ENCODE results near the gene TIMM13. TPM values are rescaled to one million over a fixed set of nuclear protein-coding genes. Genes with fewer than 3 reads are reported as not detected.

The TIMM13 gene
- total and polyA plus RNA-seq, 9 of the 15 experiments (the other 6 are each of a cell fraction or from before 2014, with no cell fraction given), result 17.6 to 215 (median 71.8) TPM

DNA sequence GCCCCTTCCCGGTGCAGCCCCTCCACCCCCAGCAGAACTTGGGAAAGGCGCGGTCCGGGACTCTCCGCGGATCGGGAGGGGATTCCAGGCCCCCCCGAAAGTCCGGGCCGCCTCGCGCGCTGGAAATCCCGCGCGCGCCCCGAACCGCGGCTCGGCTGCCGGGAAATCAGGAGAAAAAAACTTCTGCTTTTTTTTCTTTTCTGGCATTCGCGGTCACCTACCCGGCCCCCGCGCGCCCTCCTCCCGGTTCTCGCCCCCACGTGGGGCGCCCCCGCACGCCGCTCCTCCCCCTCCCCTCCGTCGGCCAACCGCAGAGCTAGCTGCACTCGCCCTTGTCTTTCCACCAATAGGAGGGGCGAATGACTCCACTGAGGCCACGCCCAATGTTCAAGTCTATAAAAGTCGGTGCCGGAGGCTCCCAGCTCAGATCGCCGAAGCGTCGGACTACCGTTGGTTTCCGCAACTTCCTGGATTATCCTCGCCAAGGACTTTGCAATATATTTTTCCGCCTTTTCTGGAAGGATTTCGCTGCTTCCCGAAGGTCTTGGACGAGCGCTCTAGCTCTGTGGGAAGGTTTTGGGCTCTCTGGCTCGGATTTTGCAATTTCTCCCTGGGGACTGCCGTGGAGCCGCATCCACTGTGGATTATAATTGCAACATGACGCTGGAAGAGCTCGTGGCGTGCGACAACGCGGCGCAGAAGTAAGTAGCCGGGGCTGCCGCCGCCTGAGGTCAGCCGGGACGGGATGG lies 48.5 kb upstream of the TIMM13 start, which contains the start of gene GADD45B (continued):
- TF ChIP-seq FOXP1 (CRISPR knock-in tag; IDR thresholded peaks at IDR 0.05), result no peak
- TF ChIP-seq ZNF232 (CRISPR knock-in tag; IDR thresholded peaks at IDR 0.05), result no peak
- TF ChIP-seq RAD51 (IDR thresholded peaks at IDR 0.05; ENCODE audit: borderline replicate concordance, low read depth), result peak; percentile 77
- TF ChIP-seq ZNF445 (CRISPR knock-in tag; IDR thresholded peaks at IDR 0.05; ENCODE audit: low read depth), result no peak
- no peak for TF ChIP-seq ZNF124 (CRISPR knock-in tag; IDR thresholded peaks at IDR 0.05)
- TF ChIP-seq, protein P1, sequence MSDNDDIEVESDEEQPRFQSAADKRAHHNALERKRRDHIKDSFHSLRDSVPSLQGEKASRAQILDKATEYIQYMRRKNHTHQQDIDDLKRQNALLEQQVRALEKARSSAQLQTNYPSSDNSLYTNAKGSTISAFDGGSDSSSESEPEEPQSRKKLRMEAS (CRISPR knock-in tag; IDR thresholded peaks at IDR 0.05), result peak; percentile 51; the same call in 1 of the 2 replicates
- TF ChIP-seq, protein P2, sequence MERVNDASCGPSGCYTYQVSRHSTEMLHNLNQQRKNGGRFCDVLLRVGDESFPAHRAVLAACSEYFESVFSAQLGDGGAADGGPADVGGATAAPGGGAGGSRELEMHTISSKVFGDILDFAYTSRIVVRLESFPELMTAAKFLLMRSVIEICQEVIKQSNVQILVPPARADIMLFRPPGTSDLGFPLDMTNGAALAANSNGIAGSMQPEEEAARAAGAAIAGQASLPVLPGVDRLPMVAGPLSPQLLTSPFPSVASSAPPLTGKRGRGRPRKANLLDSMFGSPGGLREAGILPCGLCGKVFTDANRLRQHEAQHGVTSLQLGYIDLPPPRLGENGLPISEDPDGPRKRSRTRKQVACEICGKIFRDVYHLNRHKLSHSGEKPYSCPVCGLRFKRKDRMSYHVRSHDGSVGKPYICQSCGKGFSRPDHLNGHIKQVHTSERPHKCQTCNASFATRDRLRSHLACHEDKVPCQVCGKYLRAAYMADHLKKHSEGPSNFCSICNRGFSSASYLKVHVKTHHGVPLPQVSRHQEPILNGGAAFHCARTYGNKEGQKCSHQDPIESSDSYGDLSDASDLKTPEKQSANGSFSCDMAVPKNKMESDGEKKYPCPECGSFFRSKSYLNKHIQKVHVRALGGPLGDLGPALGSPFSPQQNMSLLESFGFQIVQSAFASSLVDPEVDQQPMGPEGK (CRISPR knock-in tag; IDR thresholded peaks at IDR 0.05; ENCODE audit: borderline replicate concordance), result no peak
- TF ChIP-seq, protein P3, sequence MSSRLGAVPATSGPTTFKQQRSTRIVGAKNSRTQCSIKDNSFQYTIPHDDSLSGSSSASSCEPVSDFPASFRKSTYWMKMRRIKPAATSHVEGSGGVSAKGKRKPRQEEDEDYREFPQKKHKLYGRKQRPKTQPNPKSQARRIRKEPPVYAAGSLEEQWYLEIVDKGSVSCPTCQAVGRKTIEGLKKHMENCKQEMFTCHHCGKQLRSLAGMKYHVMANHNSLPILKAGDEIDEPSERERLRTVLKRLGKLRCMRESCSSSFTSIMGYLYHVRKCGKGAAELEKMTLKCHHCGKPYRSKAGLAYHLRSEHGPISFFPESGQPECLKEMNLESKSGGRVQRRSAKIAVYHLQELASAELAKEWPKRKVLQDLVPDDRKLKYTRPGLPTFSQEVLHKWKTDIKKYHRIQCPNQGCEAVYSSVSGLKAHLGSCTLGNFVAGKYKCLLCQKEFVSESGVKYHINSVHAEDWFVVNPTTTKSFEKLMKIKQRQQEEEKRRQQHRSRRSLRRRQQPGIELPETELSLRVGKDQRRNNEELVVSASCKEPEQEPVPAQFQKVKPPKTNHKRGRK (tag; IDR thresholded peaks at IDR 0.05), result no peak
- no peak for TF ChIP-seq PHF20 (IDR thresholded peaks at IDR 0.05; ENCODE audit: partially characterized antibody)
- TF ChIP-seq, protein P4, sequence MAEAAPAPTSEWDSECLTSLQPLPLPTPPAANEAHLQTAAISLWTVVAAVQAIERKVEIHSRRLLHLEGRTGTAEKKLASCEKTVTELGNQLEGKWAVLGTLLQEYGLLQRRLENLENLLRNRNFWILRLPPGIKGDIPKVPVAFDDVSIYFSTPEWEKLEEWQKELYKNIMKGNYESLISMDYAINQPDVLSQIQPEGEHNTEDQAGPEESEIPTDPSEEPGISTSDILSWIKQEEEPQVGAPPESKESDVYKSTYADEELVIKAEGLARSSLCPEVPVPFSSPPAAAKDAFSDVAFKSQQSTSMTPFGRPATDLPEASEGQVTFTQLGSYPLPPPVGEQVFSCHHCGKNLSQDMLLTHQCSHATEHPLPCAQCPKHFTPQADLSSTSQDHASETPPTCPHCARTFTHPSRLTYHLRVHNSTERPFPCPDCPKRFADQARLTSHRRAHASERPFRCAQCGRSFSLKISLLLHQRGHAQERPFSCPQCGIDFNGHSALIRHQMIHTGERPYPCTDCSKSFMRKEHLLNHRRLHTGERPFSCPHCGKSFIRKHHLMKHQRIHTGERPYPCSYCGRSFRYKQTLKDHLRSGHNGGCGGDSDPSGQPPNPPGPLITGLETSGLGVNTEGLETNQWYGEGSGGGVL (CRISPR knock-in tag; IDR thresholded peaks at IDR 0.05), result no peak
- 0 out of 2 replicates have a peak, but pooled peaks have one; percentile 66 for TF ChIP-seq ZSCAN32 (CRISPR knock-in tag; IDR thresholded peaks at IDR 0.05)
- TF ChIP-seq KLF13 (tag; IDR thresholded peaks at IDR 0.05; ENCODE audit: borderline replicate concordance, low read depth), result 0 out of 2 replicates have a peak, but pooled peaks have one; percentile 41
- no peak for TF ChIP-seq IFI16 (CRISPR knock-in tag; IDR thresholded peaks at IDR 0.05)
- no peak for TF ChIP-seq TEAD2 (tag; IDR thresholded peaks at IDR 0.05)
- no peak for TF ChIP-seq SNRNP70 (optimal IDR thresholded peaks at IDR 0.05; ENCODE audit: low read depth, low read length)
- TF ChIP-seq, protein P5, sequence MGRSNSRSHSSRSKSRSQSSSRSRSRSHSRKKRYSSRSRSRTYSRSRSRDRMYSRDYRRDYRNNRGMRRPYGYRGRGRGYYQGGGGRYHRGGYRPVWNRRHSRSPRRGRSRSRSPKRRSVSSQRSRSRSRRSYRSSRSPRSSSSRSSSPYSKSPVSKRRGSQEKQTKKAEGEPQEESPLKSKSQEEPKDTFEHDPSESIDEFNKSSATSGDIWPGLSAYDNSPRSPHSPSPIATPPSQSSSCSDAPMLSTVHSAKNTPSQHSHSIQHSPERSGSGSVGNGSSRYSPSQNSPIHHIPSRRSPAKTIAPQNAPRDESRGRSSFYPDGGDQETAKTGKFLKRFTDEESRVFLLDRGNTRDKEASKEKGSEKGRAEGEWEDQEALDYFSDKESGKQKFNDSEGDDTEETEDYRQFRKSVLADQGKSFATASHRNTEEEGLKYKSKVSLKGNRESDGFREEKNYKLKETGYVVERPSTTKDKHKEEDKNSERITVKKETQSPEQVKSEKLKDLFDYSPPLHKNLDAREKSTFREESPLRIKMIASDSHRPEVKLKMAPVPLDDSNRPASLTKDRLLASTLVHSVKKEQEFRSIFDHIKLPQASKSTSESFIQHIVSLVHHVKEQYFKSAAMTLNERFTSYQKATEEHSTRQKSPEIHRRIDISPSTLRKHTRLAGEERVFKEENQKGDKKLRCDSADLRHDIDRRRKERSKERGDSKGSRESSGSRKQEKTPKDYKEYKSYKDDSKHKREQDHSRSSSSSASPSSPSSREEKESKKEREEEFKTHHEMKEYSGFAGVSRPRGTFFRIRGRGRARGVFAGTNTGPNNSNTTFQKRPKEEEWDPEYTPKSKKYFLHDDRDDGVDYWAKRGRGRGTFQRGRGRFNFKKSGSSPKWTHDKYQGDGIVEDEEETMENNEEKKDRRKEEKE (IDR thresholded peaks at IDR 0.05; ENCODE audit: borderline replicate concordance in 1 of 2, control insufficient read depth in 1 of 2, low read depth in 2 of 2, low read length in 1 of 2), result no peak
- TF ChIP-seq HDAC8 (tag; IDR thresholded peaks at IDR 0.05), result no peak
- peak; percentile 86; the same call in 1 of the 2 replicates for TF ChIP-seq HDAC6 (IDR thresholded peaks at IDR 0.05; ENCODE audit: low read depth, low read length)
- TF ChIP-seq ZNF316 (IDR thresholded peaks at IDR 0.05), result no peak

Measured in K562 (cell line).